A673 (cell line): ENCODE results near the gene AKAP7.

Source experiments
- EZH2 ChIP-seq: fragments of 200-600 bp; sonication (generic); IDR thresholded peaks from 2 replicates; pipeline ENCODE4 v1.6.1; 2017; ENCODE audit warnings: borderline replicate concordance, low read depth, mild to moderate bottlenecking, mixed read lengths, antibody characterized with exemption, low read length; ENCODE audit not compliant: poor library complexity, severe bottlenecking
- TF ChIP-seq, protein P1 (sequence below): fragments of 300-800, 200-600 bp; sonication (generic); conservative IDR thresholded peaks from 2 replicates; pipeline ENCODE4 v1.5.1; 2017; ENCODE audit warnings: low read depth, mild to moderate bottlenecking, antibody characterized with exemption, low read length, moderate library complexity, mixed read lengths

DNA sequence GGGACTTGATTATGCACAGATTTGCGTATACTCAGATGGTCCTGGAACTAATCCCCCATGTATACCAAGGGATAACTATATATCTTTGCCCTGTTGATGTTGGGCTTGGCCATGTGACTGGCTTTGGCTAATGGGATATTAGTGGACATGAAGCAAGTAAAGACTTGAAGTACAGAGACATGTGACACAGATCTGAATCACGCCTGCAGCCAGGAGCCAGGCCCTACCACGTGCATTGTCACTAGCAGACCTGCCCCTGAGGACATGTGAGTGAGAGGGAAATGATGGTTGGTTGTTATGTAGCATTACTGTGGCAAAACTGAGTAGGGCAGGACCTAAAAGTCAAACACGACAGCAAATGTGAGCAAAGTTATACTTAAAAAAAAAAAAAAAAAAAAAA lies 155.7 kb downstream of the AKAP7 start:
- TF ChIP-seq EZH2: no peak
- TF ChIP-seq, protein P1, sequence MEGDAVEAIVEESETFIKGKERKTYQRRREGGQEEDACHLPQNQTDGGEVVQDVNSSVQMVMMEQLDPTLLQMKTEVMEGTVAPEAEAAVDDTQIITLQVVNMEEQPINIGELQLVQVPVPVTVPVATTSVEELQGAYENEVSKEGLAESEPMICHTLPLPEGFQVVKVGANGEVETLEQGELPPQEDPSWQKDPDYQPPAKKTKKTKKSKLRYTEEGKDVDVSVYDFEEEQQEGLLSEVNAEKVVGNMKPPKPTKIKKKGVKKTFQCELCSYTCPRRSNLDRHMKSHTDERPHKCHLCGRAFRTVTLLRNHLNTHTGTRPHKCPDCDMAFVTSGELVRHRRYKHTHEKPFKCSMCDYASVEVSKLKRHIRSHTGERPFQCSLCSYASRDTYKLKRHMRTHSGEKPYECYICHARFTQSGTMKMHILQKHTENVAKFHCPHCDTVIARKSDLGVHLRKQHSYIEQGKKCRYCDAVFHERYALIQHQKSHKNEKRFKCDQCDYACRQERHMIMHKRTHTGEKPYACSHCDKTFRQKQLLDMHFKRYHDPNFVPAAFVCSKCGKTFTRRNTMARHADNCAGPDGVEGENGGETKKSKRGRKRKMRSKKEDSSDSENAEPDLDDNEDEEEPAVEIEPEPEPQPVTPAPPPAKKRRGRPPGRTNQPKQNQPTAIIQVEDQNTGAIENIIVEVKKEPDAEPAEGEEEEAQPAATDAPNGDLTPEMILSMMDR: no peak
